H1 (cell line): ENCODE measurements around the gene ACAP1. TPM values are rescaled to one million over a fixed set of nuclear protein-coding genes. Genes with fewer than 3 reads are reported as not detected.

ENCODE experiments used
- CBX8 ChIP-seq: fragments of 300-800, 300-1000 bp; sonication (generic); IDR thresholded peaks from 2 replicates; pipeline ENCODE4 v1.7.1; 2016; ENCODE audit warnings: low read depth, low read length, borderline replicate concordance
- HDAC6 ChIP-seq: IDR thresholded peaks from one replicate; pipeline ENCODE4 v1.7.1; 2012; ENCODE audit warnings: low read depth, mild to moderate bottlenecking, inconsistent platforms, low read length, moderate library complexity
- SP4 ChIP-seq: IDR thresholded peaks from 2 replicates; pipeline ENCODE4 v1.6.1; 2012; ENCODE audit warnings: low read length, inconsistent platforms
- SRF ChIP-seq: IDR thresholded peaks from 2 replicates; pipeline ENCODE4 v1.6.1; 2011; ENCODE audit warnings: mild to moderate bottlenecking, low read depth, low read length, moderate library complexity
- polyA plus RNA-seq, 7 experiments: library from polyadenylated mRNA; depleted of rRNA in 3 of 7; stranded (reverse) in 5 of 7; unstranded in 2 of 7; fragments of >200 nt in 5 of 7; fragments of 200-250 nt in 2 of 7; gene quantifications; 1 replicate in 5 of 7; 2 replicates in 1 of 7; 4 replicates in 1 of 7; pipeline versions ENCODE4 v1.2.1 to v1.2.3, GENCODE V29; 2011 to 2013; ENCODE audit warnings: missing spikeins in 2 of 7, mixed read lengths in 2 of 7
- total RNA-seq: library from RNA; stranded (reverse); fragmentation: NEBNext Ultra II Directional; extraction: Animal tissue kit (Norgen Biotek cat#: 25700); gene quantifications from 2 replicates; pipeline ENCODE4 v1.2.1, GENCODE V29; 2021

Gene ACAP1
- total and polyA plus RNA-seq, 2 of the 8 experiments (the other 6 are each of a cell fraction or from before 2014, with no cell fraction given) = 11.9 to 45.1 TPM

- TF ChIP-seq SRF (no peak), HDAC6 (no peak), SP4 (no peak), CBX8 (no peak)
Observed at GRCh38 chr17:7307686-7308624, 28.4 kb upstream of the ACAP1 start (continued).
